Measurements from ENCODE around the gene FGF1.

DNA sequence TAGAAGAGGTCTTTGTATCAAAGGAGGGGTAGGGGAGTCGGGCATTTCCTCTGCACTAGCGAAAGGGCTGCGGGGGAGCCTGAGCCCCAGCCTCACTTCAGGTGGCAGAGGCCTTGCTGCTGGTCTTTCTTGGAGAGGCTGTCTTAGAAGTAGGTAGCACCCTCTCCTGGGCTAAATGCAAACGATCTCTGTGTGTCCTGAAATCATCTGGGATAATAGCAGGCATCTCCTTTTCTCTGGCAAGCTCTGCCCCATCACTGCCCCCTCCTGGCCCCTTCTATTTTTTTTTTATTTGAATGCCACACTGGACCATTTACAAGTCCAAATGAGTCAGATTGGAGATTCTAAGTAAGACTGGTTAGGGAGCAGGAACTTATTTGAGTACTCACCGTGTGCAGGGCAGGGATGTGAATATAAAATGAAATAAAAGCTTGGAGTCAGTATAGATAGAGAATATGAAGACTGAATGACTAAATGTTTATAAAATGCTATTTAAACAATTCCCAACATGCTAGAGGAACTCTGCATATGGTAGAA is 137.1 kb downstream of the FGF1 start:
- TF ChIP-seq, protein P1, sequence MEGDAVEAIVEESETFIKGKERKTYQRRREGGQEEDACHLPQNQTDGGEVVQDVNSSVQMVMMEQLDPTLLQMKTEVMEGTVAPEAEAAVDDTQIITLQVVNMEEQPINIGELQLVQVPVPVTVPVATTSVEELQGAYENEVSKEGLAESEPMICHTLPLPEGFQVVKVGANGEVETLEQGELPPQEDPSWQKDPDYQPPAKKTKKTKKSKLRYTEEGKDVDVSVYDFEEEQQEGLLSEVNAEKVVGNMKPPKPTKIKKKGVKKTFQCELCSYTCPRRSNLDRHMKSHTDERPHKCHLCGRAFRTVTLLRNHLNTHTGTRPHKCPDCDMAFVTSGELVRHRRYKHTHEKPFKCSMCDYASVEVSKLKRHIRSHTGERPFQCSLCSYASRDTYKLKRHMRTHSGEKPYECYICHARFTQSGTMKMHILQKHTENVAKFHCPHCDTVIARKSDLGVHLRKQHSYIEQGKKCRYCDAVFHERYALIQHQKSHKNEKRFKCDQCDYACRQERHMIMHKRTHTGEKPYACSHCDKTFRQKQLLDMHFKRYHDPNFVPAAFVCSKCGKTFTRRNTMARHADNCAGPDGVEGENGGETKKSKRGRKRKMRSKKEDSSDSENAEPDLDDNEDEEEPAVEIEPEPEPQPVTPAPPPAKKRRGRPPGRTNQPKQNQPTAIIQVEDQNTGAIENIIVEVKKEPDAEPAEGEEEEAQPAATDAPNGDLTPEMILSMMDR (IDR thresholded peaks at IDR 0.05) = peak; percentile 66
- TF ChIP-seq EZH2 (IDR thresholded peaks at IDR 0.05; ENCODE audit: borderline replicate concordance, insufficient read depth, low read depth, low read length, poor library complexity, severe bottlenecking) = no peak
